HAP-1 (cell line): ENCODE data around the gene CACNG6.

Experiments
- DNase-seq, 2 experiments: peaks; one replicate each; pipeline ENCODE4 v3.0.0-alpha.2; 2016 to 2020; ENCODE audit warnings: low spot score in 2 of 2
- H3K27me3 ChIP-seq: fragments of 250-450 bp; sonication (Bioruptor Pico); 2 replicates; pipeline ENCODE4 v1.5.1; 2020; ENCODE audit warnings: low read depth, mild to moderate bottlenecking, moderate library complexity
- H3K36me3 ChIP-seq: fragments of 250-450 bp; sonication (Bioruptor Pico); replicated peaks from 2 replicates; pipeline ENCODE4 v1.5.1; 2020; ENCODE audit warnings: mild to moderate bottlenecking
- H3K4me1 ChIP-seq: fragments of 250-450 bp; sonication (Bioruptor Pico); 2 replicates; pipeline ENCODE4 v1.5.1; 2020; ENCODE audit warnings: mild to moderate bottlenecking
- H3K4me3 ChIP-seq: fragments of 250-450 bp; sonication (Bioruptor Pico); 2 replicates; pipeline ENCODE4 v1.5.1; 2020; ENCODE audit warnings: mild to moderate bottlenecking, moderate library complexity
- H3K9me3 ChIP-seq: fragments of 250-450 bp; sonication (Bioruptor Pico); 2 replicates; pipeline ENCODE4 v1.5.1; 2020; ENCODE audit warnings: mild to moderate bottlenecking, moderate library complexity
- in situ Hi-C: fragments of 300-500 bp; cut with MboI; formaldehyde crosslinking; loops from 3 replicates; pipeline ENCODE4 v1.14.3; 2020; ENCODE audit warnings: low sequenced_read_pairs, inconsistent platforms, mixed read lengths

Gene CACNG6

DNA sequence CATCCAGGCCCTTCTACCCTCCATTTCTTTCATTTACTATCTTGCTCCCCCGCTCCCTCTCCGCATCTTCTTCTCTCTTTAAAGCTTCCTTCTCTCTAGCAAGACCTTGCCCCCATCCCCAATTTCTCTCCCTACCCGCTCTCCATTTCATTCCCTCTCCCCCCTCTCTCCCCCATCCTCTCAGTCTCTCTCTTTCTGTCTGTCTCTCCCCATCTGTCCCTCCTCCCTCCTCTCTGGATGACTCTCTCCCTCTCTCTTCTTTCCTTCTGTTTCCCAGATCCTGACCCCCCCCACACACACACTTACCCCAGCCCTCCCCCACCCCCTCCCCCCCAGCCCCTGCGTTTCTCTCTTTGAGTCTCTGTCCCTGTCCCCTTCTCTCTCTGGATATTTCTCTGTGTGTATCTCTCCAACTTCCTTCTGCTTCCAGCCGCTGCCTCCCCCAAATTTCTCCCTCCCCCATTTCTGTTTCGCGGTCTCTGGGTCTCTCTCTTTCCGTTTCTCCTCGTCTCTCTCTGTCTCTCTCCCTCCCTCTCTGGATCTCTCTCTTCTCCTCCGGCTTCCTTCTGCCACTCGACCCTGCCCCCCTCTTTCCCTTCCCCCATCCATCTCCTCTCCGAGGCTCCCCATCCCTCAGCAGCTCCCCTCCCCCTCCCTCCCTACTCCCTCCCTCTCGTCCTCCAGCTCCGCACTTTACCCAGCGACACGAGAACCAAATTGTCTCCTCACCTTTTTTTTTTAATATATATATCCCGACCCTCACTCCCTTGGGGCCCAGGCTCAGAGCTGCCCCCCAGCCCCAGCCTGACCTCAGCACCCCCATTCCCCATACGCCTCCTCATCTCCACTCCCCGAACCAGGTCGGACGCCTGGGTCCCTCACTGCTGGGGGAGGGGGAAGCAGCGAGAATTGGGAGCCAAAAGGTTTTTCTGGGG, 32.3 kb upstream of the CACNG6 start:
- Histone ChIP-seq H3K4me1 (no peaks in the 10 kb centered on the region), H3K9me3 (no peaks in the 10 kb centered on the region), H3K36me3 (no peaks in the 10 kb centered on the region), H3K27me3 (peaks cover 70% of the 10 kb centered on the region), H3K4me3 (no peak overlapping the region)
- no peak for DNase-seq
- in situ Hi-C loops = no loop called here

DNA sequence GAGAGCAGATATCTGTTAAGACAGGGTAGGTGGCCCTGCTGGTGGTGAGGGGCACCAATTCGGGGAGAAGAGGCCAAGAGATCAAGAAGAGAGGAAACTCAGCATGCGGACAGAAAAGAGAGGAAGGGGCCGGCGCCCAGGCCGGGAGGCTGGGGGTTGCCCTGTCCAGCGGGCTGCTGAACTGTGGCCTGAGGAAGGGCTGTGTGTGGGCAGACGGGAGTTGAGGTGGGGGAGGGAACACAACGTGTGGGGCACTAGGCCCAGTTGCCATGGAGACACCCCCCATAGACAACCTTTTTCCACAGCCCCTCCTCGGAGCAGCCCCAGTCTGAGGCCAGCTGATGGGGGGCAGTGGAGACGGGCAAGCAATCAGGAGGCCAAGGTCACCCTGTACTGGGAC, 31.2 kb upstream of the CACNG6 start:
- H3K9me3 ChIP-seq = no peaks in the 10 kb centered on the region
- H3K36me3 ChIP-seq = no peaks in the 10 kb centered on the region
- H3K4me3 ChIP-seq = no peak overlapping the region
- no peaks in the 10 kb centered on the region for H3K4me1 ChIP-seq
- H3K27me3 ChIP-seq = peaks cover 78% of the 10 kb centered on the region
- in situ Hi-C loops = no loop called here
- DNase-seq = no peak

DNA sequence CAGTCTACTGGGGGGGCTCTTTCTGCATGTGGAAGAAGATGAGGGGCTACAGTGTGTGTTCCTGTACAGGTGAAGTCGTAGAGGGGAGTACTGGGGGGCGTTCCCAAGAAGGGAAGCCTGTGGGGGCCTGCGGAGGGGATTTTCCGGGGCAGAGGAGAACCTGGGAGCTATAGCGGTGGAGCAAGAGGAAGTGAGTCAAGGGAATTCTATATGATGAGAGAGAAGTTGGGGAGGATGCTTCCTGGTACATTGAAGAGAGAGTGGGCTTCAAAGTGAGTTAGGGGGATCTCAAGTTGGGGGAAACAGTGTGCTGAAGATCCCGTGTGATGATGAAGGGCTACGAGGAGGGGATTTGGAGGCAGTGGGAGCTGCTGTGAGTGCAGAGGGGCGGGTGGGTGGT, 30.6 kb upstream of the CACNG6 start:
- DNase-seq = no peak
- in situ Hi-C loops = no loop called here
- Histone ChIP-seq H3K36me3 (no peaks in the 10 kb centered on the region), H3K4me1 (no peaks in the 10 kb centered on the region), H3K27me3 (peaks cover 75% of the 10 kb centered on the region), H3K9me3 (no peaks in the 10 kb centered on the region), H3K4me3 (no peak overlapping the region)

DNA sequence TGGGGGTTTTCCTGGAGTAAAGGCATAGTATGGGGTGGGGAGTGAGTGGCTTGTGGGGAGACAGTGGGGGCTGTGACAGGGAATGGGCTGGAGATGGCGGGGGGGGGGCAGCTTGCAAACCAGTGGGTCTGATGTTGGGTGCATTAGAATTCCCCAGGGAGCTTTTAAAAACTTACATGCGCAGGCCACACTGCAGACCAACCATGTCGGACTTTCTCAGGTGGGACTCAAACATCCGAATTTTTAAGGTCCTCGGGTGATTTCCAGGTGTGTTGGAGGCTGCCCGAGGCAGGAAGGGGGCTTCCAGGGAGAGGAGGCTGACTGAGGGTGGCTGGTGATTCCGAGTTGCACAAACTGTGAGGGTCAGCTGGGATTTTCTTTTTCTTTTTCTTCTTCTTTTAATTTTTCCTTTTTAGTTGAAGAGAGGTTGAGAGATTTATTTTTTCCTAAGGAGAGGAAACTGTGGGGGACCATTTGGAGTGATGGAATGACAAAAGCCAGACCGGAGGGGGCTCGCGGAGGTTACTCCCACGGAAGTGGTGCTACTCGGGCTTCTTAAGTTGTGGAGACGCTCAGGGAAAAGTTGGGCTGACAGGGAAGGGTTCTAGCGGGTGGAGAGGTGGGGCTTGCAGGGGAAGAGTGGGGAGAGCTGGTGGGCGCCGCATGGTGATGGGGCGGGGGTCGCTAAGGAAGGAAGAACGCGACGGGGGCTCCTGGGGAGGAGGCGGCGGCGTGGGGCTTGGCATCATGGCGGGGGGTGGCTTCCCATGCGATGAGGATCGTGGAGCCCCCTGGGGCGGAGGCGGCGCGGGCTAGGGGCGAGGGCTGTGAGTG, 29.7 kb upstream of the CACNG6 start:
- H3K36me3 ChIP-seq = no peaks in the 10 kb centered on the region
- peaks cover 67% of the 10 kb centered on the region for H3K27me3 ChIP-seq
- H3K9me3 ChIP-seq = no peaks in the 10 kb centered on the region
- in situ Hi-C loops = no loop called here
- H3K4me1 ChIP-seq = no peaks in the 10 kb centered on the region
- H3K4me3 ChIP-seq = no peak overlapping the region
- DNase-seq = no peak

DNA sequence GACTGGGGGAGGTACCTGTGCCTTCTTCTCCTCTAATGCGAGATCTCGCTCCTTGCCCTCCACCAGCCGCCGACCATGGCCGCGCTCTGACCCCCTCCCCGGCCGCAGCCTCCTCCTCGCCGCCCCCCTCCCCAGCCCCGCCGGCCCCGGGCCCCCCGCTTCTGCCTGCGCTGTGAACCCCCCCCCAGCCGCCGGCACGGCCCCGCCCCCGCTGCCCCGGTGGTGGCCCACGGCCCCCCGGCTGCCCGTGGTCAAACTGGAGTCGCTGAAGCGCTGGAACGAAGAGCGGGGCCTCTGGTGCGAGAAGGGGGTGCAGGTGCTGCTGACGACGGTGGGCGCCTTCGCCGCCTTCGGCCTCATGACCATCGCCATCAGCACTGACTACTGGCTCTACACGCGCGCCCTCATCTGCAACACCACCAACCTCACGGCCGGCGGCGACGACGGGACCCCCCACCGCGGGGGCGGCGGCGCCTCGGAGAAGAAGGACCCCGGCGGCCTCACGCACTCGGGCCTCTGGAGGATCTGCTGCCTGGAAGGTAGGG, 28.5 kb upstream of the CACNG6 start, which contains the start of gene CACNG8:
Gene CACNG8, plus strand, starts transcription at position 51 of the 545 bp plus-strand sequence.
- in situ Hi-C loops = no loop called here
- DNase-seq = no peak
- no peaks in the 10 kb centered on the region for H3K36me3 ChIP-seq
- H3K9me3 ChIP-seq = no peaks in the 10 kb centered on the region
- peaks cover 55% of the 10 kb centered on the region for H3K27me3 ChIP-seq
- H3K4me3 ChIP-seq = no peak within 1 kb of the TSS
- no peaks in the 10 kb centered on the region for H3K4me1 ChIP-seq

DNA sequence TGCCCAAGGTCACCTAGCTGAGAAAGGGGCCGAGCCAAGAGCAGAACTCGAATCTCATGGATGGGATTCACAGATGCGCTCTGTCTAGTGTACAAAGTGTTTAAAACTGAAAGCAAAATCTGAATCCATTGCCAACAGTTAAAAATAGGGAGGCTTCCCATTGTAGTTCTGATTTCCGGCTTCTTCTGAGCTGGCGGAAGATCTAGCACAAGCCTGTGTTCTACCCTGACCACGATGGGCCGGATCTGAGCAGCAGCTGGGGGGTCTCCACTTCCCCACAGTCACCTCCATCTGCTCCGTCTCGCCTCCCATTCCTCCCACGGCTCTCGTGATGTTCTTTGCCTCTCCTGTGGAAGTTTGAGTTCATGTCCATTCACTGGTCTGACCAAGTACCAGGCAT, 26.3 kb upstream of the CACNG6 start:
- in situ Hi-C loops = no loop called here
- H3K36me3 ChIP-seq = no peaks in the 10 kb centered on the region
- no peak for DNase-seq
- no peak overlapping the region for H3K4me3 ChIP-seq
- H3K27me3 ChIP-seq = peaks cover 44% of the 10 kb centered on the region
- no peaks in the 10 kb centered on the region for H3K9me3 ChIP-seq
- no peaks in the 10 kb centered on the region for H3K4me1 ChIP-seq

DNA sequence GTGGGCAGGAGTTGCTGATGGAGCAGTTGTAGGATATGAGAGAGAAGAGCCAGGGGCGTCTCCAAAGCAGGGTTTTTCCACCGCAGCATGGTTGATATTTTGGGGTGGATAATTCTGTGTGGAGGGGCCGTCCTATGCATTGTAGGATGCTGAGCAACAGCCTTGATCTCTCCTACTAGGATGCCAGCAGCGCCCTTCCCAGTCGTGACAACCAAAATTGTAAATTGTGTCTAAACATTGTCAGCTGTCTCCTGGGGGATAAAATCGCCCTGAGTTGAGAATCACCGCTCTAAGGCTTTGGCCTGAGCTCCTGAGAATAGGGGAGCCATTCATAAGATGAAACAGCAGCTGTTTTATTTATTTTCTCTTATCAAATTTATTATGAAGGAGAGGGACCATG, 24.5 kb upstream of the CACNG6 start:
- Histone ChIP-seq H3K36me3 (no peaks in the 10 kb centered on the region), H3K27me3 (peaks cover 28% of the 10 kb centered on the region), H3K4me3 (no peak overlapping the region), H3K4me1 (no peaks in the 10 kb centered on the region), H3K9me3 (no peaks in the 10 kb centered on the region)
- in situ Hi-C loops = no loop called here
- DNase-seq = no peak

DNA sequence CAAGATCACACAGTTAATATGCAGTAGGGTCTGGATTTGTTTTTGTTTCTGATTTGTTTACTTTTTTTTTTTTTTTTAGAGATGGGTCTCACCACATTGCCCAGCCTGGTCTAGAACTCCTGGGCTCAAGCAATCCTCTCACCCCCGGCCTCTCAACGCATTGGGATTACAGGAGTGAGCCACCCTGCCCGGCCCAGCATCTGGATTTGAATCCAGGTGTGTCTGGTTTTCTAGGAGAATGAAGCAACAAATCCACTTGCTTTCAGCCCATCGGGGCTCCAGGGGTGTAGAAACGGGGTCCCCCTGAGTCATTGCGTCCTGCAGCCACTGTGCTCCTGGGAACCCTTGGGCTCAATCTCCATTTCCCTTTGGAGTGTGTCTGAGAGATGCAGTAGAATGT, 22.1 kb upstream of the CACNG6 start:
- no peak overlapping the region for H3K4me3 ChIP-seq
- no peaks in the 10 kb centered on the region for H3K36me3 ChIP-seq
- peaks cover 12% of the 10 kb centered on the region for H3K27me3 ChIP-seq
- DNase-seq = no peak
- H3K4me1 ChIP-seq = no peaks in the 10 kb centered on the region
- in situ Hi-C loops = no loop called here
- no peaks in the 10 kb centered on the region for H3K9me3 ChIP-seq

DNA sequence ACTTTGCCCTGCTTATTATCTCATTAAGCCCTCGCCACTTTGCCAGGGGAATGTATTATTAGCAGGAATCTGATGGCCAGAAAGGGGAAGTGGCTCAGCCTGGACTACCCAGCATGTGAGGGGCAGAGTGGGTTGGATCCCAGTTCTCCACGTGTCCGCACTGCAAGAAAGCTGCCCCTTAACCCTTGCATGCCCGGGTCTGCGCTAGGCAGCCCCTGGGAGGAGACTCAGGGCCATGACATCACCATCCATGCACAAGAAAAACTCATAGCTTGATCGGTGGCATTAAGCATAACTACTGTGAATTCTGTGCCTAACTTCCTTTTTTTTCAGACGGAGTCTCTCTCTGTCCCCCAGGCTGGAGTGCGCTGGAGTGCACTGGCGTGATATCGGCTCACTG, 19.8 kb upstream of the CACNG6 start:
- no peak for DNase-seq
- H3K4me3 ChIP-seq = no peak overlapping the region
- no peaks in the 10 kb centered on the region for H3K9me3 ChIP-seq
- H3K4me1 ChIP-seq = no peaks in the 10 kb centered on the region
- no peaks in the 10 kb centered on the region for H3K36me3 ChIP-seq
- H3K27me3 ChIP-seq = no peaks in the 10 kb centered on the region
- in situ Hi-C loops = no loop called here

DNA sequence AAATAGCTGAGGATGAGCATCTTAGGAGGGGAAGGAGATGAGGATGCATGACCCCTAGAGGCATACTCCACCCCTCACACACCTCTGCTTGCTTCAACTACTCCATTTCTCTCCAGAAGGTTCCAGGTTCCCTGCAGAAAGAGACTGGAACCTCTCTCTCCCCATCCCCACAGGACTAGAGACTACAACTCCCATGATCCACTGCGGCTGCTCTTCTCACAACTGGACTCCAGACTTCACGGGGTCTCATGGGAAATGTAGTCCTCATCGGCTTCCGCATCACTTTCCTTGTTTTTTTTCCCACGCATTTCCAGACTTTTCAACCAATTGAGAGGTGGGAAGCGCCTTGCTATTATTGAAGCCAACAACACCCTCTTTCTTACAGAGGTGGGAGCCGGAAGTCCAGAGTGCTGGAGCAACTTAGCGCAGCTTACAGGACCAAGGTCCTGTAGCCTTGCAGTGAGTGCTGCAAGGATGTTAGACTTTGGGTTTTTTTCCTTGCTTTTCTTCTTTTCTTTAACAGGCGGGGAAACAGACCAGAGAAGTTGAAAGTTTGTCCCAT, 13.9 kb upstream of the CACNG6 start:
- in situ Hi-C loops = no loop called here
- H3K36me3 ChIP-seq = no peaks in the 10 kb centered on the region
- peaks cover 14% of the 10 kb centered on the region for H3K4me1 ChIP-seq
- peak; percentile 82 to 87 for DNase-seq
- H3K27me3 ChIP-seq = 0 out of 2 replicates have a peak, but pooled peaks cover 2% of the 10 kb centered on the region
- H3K4me3 ChIP-seq = no peak overlapping the region
- no peaks in the 10 kb centered on the region for H3K9me3 ChIP-seq

DNA sequence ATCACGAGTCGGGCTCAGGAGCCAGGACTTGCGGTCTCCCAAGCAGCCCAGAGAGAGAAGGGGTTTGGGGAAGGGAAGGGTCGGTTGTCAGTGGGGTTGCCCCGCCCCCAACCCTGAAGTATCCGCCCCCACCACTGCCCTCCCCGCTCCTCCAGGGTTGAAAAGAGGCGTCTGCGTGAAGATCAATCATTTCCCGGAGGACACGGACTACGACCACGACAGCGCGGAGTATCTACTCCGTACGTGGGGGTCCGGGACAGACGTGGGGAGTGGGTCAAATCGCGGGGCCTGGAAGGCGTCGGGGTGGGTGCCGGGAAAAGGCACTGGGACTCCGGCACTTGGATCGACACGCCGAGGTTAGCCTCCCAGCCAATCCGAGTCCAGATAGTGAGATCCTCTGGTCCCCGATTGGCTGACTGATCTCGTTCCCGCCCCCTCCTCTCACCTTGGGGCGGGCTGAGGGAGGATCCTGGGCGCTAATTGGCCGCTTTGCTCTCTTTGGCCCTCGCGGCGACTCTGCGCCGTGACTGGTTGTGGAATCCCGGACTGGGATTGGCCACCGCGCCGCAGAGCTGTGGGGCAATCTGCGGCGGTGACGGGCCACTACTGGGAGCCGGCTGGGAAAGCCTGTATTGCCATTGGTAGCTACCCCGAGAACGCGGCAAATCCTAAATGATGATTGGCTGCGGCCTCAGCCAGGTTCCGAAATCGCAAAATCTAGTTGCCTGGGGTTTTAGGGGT, 13.3 kb upstream of the CACNG6 start:
- H3K4me3 ChIP-seq = no peak overlapping the region
- peak in 1 of 2 experiments; percentile 66 for DNase-seq
- in situ Hi-C loops = no loop called here
- H3K4me1 ChIP-seq = peaks cover 14% of the 10 kb centered on the region
- no peaks in the 10 kb centered on the region for H3K9me3 ChIP-seq
- H3K36me3 ChIP-seq = no peaks in the 10 kb centered on the region
- 0 out of 2 replicates have a peak, but pooled peaks cover 2% of the 10 kb centered on the region for H3K27me3 ChIP-seq

DNA sequence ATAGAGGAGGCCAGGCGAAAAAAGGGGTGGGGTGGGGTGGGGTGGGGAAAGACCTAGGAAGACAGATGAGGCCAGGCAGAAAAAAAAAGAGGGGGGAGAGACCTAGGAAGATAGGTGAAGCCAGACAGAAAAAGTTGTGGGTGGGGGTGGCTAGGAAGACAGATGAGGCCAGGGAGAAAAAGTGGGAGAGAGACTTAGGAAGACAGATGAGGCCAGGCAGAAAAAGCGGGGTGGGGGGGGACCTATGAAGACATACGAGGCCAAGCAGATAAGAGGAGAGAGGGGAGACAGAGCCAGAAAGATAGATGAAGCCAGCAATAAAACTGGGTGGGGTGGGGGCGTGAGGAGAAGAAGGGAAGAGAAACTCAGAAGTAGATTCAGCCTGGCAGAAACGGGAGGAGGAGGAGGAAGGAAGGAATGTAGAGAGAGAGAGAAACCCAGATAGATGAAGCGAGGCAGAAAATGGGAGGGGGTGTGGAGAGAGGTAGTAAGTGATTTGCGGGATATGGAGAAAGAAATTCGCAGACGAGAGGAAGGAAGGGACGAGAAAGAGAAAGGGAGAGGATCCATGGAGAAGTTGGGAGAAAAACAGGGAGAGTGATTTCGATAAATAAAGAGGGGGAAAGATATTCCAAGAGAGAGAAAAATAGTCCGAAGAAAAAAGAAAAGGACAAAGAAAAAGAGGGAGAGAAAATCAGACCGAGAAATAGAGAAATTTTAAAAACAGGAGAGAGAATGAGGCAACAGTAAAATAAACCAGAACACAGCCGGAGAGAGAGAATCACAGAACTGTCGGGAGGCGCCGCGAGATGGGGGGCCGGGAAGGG, 12.2 kb upstream of the CACNG6 start:
- DNase-seq = no peak
- in situ Hi-C loops = no loop called here
- 0 out of 2 replicates have a peak, but pooled peaks cover 2% of the 10 kb centered on the region for H3K27me3 ChIP-seq
- no peaks in the 10 kb centered on the region for H3K9me3 ChIP-seq
- H3K4me1 ChIP-seq = peaks cover 14% of the 10 kb centered on the region
- peak overlapping the region; percentile 46 for H3K4me3 ChIP-seq
- no peaks in the 10 kb centered on the region for H3K36me3 ChIP-seq
